CD14-positive monocyte (primary cell): Measurements from ENCODE around the gene KLF2. TPM values are rescaled to one million over a fixed set of nuclear protein-coding genes. Genes with fewer than 3 reads are reported as not detected.
A peak's percentile ranks its signal among the peaks of the same experiment; 100 is the strongest.

ENCODE experiments used
- DNase-seq, 3 donors: peaks; one replicate each; pipeline ENCODE4 v3.0.0-alpha.2; 2011 to 2022
- H2AFZ ChIP-seq: 2 replicates; pipeline ENCODE4 v1.6.0; 2012; ENCODE audit warnings: mild to moderate bottlenecking, low read depth, low read length, inconsistent platforms; ENCODE audit not compliant: insufficient read depth, poor library complexity, severe bottlenecking
- H3K27ac ChIP-seq, 2 donors: 1 replicate in 1 of 2; 2 replicates in 1 of 2; pipeline ENCODE4 v1.5.1; 2012 to 2013; ENCODE audit warnings: low read length in 2 of 2, control low read depth in 1 of 2, inconsistent platforms in 1 of 2, low read depth in 1 of 2, mild to moderate bottlenecking in 1 of 2
- H3K27me3 ChIP-seq, 2 donors: one replicate each; pipeline versions ENCODE4 v1.6.0 to v1.6.1; 2011 to 2013; ENCODE audit warnings: low read length in 2 of 2; ENCODE audit not compliant: control insufficient read depth in 2 of 2, insufficient read depth in 2 of 2
- H3K36me3 ChIP-seq, 2 donors: replicated peaks in 1 of 2; 1 replicate in 1 of 2; 2 replicates in 1 of 2; pipeline versions ENCODE4 v1.5.1 to v1.6.1; 2012 to 2013; ENCODE audit warnings: low read length in 2 of 2, control low read depth in 1 of 2, inconsistent platforms in 1 of 2, mild to moderate bottlenecking in 1 of 2; ENCODE audit not compliant: insufficient read depth in 2 of 2, control insufficient read depth in 1 of 2
- H3K4me1 ChIP-seq, 2 donors: 1 replicate in 1 of 2; 2 replicates in 1 of 2; pipeline versions ENCODE4 v1.5.1 to v1.6.1; 2012 to 2013; ENCODE audit warnings: low read length in 2 of 2, control low read depth in 1 of 2, inconsistent platforms in 1 of 2, mild to moderate bottlenecking in 1 of 2, moderate library complexity in 1 of 2; ENCODE audit not compliant: insufficient read depth in 2 of 2, control insufficient read depth in 1 of 2
- H3K4me2 ChIP-seq: replicated peaks from 2 replicates; pipeline ENCODE3; 2012; ENCODE audit warnings: low read length, moderate library complexity, mild to moderate bottlenecking; ENCODE audit not compliant: poor library complexity, severe bottlenecking; ENCODE audit errors: extremely low read depth
- H3K4me3 ChIP-seq, 3 experiments: fragments of 200-600 bp in 1 of 3; sonication (generic) in 1 of 3; replicated peaks in 1 of 3; 1 replicate in 2 of 3; 2 replicates in 1 of 3; pipeline ENCODE4 v1.5.1; 2011 to 2013; ENCODE audit warnings: low read length in 3 of 3, mild to moderate bottlenecking in 3 of 3, control low read depth in 2 of 3, low read depth in 2 of 3, inconsistent platforms in 1 of 3, moderate library complexity in 1 of 3
- H3K79me2 ChIP-seq: 2 replicates; pipeline ENCODE4 v1.6.0; 2012; ENCODE audit warnings: mild to moderate bottlenecking, control low read depth, inconsistent platforms, low read length, moderate library complexity; ENCODE audit not compliant: insufficient read depth
- H3K9ac ChIP-seq: 2 replicates; pipeline ENCODE4 v1.6.0; 2017; ENCODE audit warnings: low read length, mild to moderate bottlenecking; ENCODE audit not compliant: insufficient read depth, poor library complexity, severe bottlenecking
- H3K9me3 ChIP-seq, 2 donors: replicated peaks in 1 of 2; 1 replicate in 1 of 2; 2 replicates in 1 of 2; pipeline versions ENCODE4 v1.5.1 to v1.6.1; 2012 to 2013; ENCODE audit warnings: low read length in 2 of 2, control low read depth in 1 of 2; ENCODE audit not compliant: control insufficient read depth in 1 of 2, insufficient read depth in 1 of 2
- H4K20me1 ChIP-seq: 2 replicates; pipeline ENCODE4 v1.6.0; 2012; ENCODE audit warnings: mild to moderate bottlenecking, low read length, control low read depth, moderate library complexity; ENCODE audit not compliant: insufficient read depth
- H3K27ac Mint-ChIP-seq, 7 donors: one replicate each; pipeline ENCODE4 v1.8.0; 2020; ENCODE audit warnings: mild to moderate bottlenecking in 7 of 7, mixed read lengths in 7 of 7, moderate library complexity in 6 of 7, inconsistent platforms in 2 of 7
- H3K27me3 Mint-ChIP-seq, 3 donors: one replicate each; pipeline ENCODE4 v1.8.0; 2021 to 2022; ENCODE audit warnings: low read depth in 3 of 3, mild to moderate bottlenecking in 3 of 3, mixed read lengths in 3 of 3, moderate library complexity in 3 of 3, inconsistent platforms in 1 of 3
- H3K36me3 Mint-ChIP-seq, 2 donors: one replicate each; pipeline ENCODE4 v1.8.0; 2020; ENCODE audit warnings: mixed read lengths in 2 of 2, inconsistent platforms in 1 of 2, mild to moderate bottlenecking in 1 of 2
- H3K4me1 Mint-ChIP-seq: one replicate; pipeline ENCODE4 v1.8.0; 2020; ENCODE audit warnings: mild to moderate bottlenecking, mixed read lengths
- H3K4me3 Mint-ChIP-seq, 2 donors: one replicate each; pipeline ENCODE4 v1.8.0; 2020; ENCODE audit warnings: mild to moderate bottlenecking in 2 of 2, mixed read lengths in 2 of 2, moderate library complexity in 1 of 2
- H3K9me3 Mint-ChIP-seq, 7 donors: one replicate each; pipeline ENCODE4 v1.8.0; 2020 to 2022; ENCODE audit warnings: mixed read lengths in 7 of 7, mild to moderate bottlenecking in 6 of 7, moderate library complexity in 6 of 7, inconsistent platforms in 2 of 7
- WGBS: methylation state at CpG from one replicate; pipeline ENCODE4 v1.1.5; 2013; ENCODE audit warnings: missing lambda C conversion rate; ENCODE audit not compliant: insufficient coverage; 5-methylcytosine and 5-hydroxymethylcytosine counted together
- intact Hi-C, 2 donors: fragments of 100-400 bp; cut with micrococcal nuclease; formaldehyde crosslinking; loops; one replicate each; pipeline versions ENCODE4 v1.15.0 to v1.15.1; 2023
- polyA plus RNA-seq, 3 donors: library from polyadenylated mRNA; depleted of rRNA in 1 of 3; unstranded in 2 of 3; stranded (reverse) in 1 of 3; fragments of 300-500 nt in 2 of 3; fragments of >200 nt in 1 of 3; fragmentation: Illumina TruSeq in 2 of 3; gene quantifications; 1 replicate in 2 of 3; 2 replicates in 1 of 3; pipeline ENCODE4 v1.2.3, GENCODE V29; 2012 to 2021
- TF ChIP-seq, protein P1 (sequence below): fragments of 200-600 bp; IDR thresholded peaks from one replicate; pipeline ENCODE4 v1.8.0; 2022; ENCODE audit warnings: antibody characterized with exemption, mild to moderate bottlenecking

KLF2 gene
- polyA plus RNA-seq, 3 donors: 34.0 to 331 (median 51.4) TPM

DNA sequence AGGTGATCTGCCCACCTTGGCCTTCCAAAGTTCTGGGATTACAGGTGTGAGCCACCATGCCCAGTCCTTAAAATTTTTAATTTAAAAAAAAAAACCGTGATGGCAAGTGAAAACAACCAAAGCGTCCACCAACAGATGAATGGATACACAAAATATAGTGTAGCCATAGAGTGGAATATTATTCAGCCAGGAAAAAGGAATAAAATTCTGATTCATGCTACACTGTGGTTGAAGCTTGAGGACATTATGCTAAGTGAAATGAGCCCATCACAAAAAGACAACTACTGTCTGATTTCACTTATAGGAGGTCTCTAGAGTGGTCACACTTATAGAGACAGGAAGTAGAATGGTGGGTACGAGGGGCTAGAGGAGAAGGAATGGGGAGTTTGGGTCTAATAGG lies 26.3 kb upstream of the KLF2 start:
- peak overlapping the region in 1 of 7 donors; percentile 43 for H3K27ac Mint-ChIP-seq
- H3K9ac ChIP-seq: no peak overlapping the region
- H3K79me2 ChIP-seq: no peaks in the 10 kb centered on the region
- H3K4me1 Mint-ChIP-seq: peaks cover 10% of the 10 kb centered on the region
- H4K20me1 ChIP-seq: no peaks in the 10 kb centered on the region
- no peak overlapping the region for H3K4me2 ChIP-seq
- TF ChIP-seq, protein P1, sequence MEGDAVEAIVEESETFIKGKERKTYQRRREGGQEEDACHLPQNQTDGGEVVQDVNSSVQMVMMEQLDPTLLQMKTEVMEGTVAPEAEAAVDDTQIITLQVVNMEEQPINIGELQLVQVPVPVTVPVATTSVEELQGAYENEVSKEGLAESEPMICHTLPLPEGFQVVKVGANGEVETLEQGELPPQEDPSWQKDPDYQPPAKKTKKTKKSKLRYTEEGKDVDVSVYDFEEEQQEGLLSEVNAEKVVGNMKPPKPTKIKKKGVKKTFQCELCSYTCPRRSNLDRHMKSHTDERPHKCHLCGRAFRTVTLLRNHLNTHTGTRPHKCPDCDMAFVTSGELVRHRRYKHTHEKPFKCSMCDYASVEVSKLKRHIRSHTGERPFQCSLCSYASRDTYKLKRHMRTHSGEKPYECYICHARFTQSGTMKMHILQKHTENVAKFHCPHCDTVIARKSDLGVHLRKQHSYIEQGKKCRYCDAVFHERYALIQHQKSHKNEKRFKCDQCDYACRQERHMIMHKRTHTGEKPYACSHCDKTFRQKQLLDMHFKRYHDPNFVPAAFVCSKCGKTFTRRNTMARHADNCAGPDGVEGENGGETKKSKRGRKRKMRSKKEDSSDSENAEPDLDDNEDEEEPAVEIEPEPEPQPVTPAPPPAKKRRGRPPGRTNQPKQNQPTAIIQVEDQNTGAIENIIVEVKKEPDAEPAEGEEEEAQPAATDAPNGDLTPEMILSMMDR: no peak
- H3K36me3 Mint-ChIP-seq: no peaks in the 10 kb centered on the region
- intact Hi-C loops: no loop called here
- peaks cover 9% of the 10 kb centered on the region in 2 donors for H3K4me1 ChIP-seq
- no peak for DNase-seq
- no peak overlapping the region for H3K4me3 ChIP-seq
- no peak overlapping the region for H2AFZ ChIP-seq
- no CpG with 5 or more reads among the region's 3 CpGs for WGBS
- H3K9me3 Mint-ChIP-seq: peaks cover 0 to 4% (median 0%) of the 10 kb centered on the region in 7 donors
- H3K9me3 ChIP-seq: no peaks in the 10 kb centered on the region
- H3K27ac ChIP-seq: no peak overlapping the region
- H3K36me3 ChIP-seq: no peaks in the 10 kb centered on the region
- H3K4me3 Mint-ChIP-seq: no peak overlapping the region
- H3K27me3 Mint-ChIP-seq: peaks cover 0 to 7% (median 1%) of the 10 kb centered on the region in 3 donors
- H3K27me3 ChIP-seq: no peaks in the 10 kb centered on the region

DNA sequence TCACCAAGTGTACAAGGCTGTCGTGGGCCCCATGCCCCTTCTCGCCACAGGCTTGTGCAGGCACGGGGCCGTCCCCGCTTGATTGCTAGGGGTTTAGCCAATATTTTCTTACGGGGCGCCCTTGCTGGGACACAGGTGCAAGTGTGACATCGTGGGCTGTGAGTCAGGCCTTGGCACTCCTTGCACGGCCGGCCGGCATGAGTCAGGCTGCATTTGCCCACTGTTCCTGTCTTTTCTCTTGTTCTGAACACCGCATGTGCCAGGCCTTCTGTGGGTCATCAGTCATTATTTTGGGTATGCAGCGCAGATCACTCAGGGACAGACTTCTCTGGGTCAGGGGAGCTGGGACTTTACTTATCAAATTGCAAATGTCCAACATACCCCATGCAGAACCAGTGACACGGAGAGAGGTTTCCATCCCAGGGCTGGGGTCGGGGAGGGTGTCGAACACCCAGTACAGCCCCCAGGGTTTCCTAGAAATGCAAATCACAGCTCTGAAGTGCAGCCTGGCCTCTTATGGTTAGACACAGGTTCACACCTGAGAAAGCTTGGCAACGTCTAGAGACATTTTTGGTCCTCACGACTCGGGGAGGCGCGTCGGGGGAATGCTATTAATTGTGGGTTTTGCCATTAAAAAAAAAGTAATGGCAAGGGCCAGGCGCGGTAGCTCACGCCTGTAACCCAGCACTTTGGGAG lies 22.5 kb upstream of the KLF2 start:
- peaks cover 0 to 3% (median 0%) of the 10 kb centered on the region in 3 donors for H3K27me3 Mint-ChIP-seq
- H3K4me2 ChIP-seq: no peak overlapping the region
- intact Hi-C loops: no loop called here
- H3K36me3 ChIP-seq: no peaks in the 10 kb centered on the region
- H3K27ac Mint-ChIP-seq: no peak overlapping the region
- no peaks in the 10 kb centered on the region for H3K27me3 ChIP-seq
- H3K4me3 Mint-ChIP-seq: no peak overlapping the region
- H3K79me2 ChIP-seq: no peaks in the 10 kb centered on the region
- no peaks in the 10 kb centered on the region for H4K20me1 ChIP-seq
- H3K27ac ChIP-seq: no peak overlapping the region
- no peak overlapping the region for H3K9ac ChIP-seq
- H2AFZ ChIP-seq: no peak overlapping the region
- H3K9me3 Mint-ChIP-seq: peaks cover 0 to 4% (median 0%) of the 10 kb centered on the region in 7 donors
- 87% methylated on average over 24 of the region's 25 CpGs for WGBS
- no peak overlapping the region for H3K4me3 ChIP-seq
- peaks cover 11% of the 10 kb centered on the region for H3K4me1 Mint-ChIP-seq
- TF ChIP-seq, protein P1: no peak
- no peaks in the 10 kb centered on the region for H3K36me3 Mint-ChIP-seq
- H3K4me1 ChIP-seq: peaks cover 8 to 12% of the 10 kb centered on the region in 2 donors
- H3K9me3 ChIP-seq: no peaks in the 10 kb centered on the region
- DNase-seq: no peak
